Hepatocyte (in vitro differentiated cells): ENCODE results near the gene ZNF644.

Experiments used
- CTCF ChIP-seq: fragments of 200-600 bp; sonication (generic); IDR thresholded peaks from 2 replicates; pipeline ENCODE4 v1.5.1; 2016; ENCODE audit warnings: antibody characterized with exemption, mild to moderate bottlenecking; ENCODE audit not compliant: poor library complexity
- EZH2 ChIP-seq: fragments of 200-600 bp; sonication (generic); IDR thresholded peaks from 2 replicates; pipeline ENCODE4 v1.6.1; 2016; ENCODE audit warnings: antibody characterized with exemption, mild to moderate bottlenecking, borderline replicate concordance
- EZH2phosphoT487 ChIP-seq: fragments of 200-600 bp; sonication (generic); IDR thresholded peaks from one replicate; pipeline ENCODE4 v1.6.1; 2018; ENCODE audit warnings: antibody characterized with exemption, mild to moderate bottlenecking, low read depth, moderate library complexity; ENCODE audit not compliant: unreplicated experiment, severe bottlenecking

- TF ChIP-seq CTCF (no peak), EZH2phosphoT487 (no peak), EZH2 (no peak)
These were observed 8.5 kb downstream of the ZNF644 start for GRCh38 chr1:91013302-91013701.
